Activated naive CD8-positive, alpha-beta T cell treated with anti-CD3 and anti-CD28 coated beads, Interleukin-2, amount 10 ng/mL, durations not matched to agents 7 days and 5 days (primary cell): ENCODE results near the gene FHOD3. TPM values are rescaled to one million over a fixed set of nuclear protein-coding genes. Genes with fewer than 3 reads are reported as not detected.

Experiments
- ATAC-seq: fragments of 150-1000 bp; cut with Tn5 transposase; one replicate; pipeline ENCODE4 v1.10.0; 2021; ENCODE audit warnings: low read depth, moderate library complexity
- POLR2A ChIA-PET: fragments of 350-600 bp; sonication (Branson Sonifier 250); formaldehyde crosslinking; loops from one replicate; lab custom pipeline; 2021; ENCODE audit warnings: antibody characterized with exemption; lab: Charles Lee
- DNase-seq: peaks from one replicate; pipeline ENCODE4 v3.0.0; 2021
- H3K27ac Mint-ChIP-seq: one replicate; pipeline ENCODE4 v1.8.0; 2022; ENCODE audit warnings: mild to moderate bottlenecking, mixed read lengths
- H3K27me3 Mint-ChIP-seq: one replicate; pipeline ENCODE4 v1.8.0; 2022; ENCODE audit warnings: mild to moderate bottlenecking, moderate library complexity, mixed read lengths
- H3K36me3 Mint-ChIP-seq: one replicate; pipeline ENCODE4 v1.8.0; 2021; ENCODE audit warnings: mild to moderate bottlenecking, mixed read lengths
- H3K4me1 Mint-ChIP-seq: one replicate; pipeline ENCODE4 v1.8.0; 2021; ENCODE audit warnings: mixed read lengths
- H3K4me3 Mint-ChIP-seq: one replicate; pipeline ENCODE4 v1.8.0; 2022; ENCODE audit warnings: mild to moderate bottlenecking, moderate library complexity, mixed read lengths
- H3K9me3 Mint-ChIP-seq: one replicate; pipeline ENCODE4 v1.8.0; 2021; ENCODE audit warnings: mixed read lengths
- total RNA-seq, 2 experiments: library from RNA; stranded (reverse); gene quantifications; one replicate each; pipeline ENCODE4 v1.2.3, GENCODE V29; 2021

Gene FHOD3
- total RNA-seq, 2 experiments from 2014 or later, result not detected

DNA sequence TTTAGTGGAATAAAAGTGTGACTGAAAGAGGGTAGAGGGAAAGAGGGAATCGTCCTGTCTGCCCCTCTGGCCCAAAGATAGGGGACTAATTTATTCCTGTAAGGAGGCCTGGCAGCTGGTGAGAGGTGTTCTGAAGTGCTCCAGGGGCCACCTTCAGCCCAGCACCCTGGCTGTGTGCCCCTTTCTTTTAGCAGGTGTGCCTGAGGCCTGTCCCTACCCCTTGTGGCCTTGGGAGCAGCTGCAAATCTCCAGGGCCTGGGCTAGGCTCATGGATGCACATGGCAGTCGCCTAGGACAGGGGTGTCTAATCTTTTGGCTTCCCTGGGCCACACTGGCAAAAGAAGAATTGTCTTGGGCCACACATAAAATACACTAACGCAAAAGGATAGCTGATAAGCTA, 37.3 kb downstream of the FHOD3 start:
- no peak overlapping the region for H3K27ac Mint-ChIP-seq
- no peak for DNase-seq
- ATAC-seq, result no peak
- no peaks in the 10 kb centered on the region for H3K36me3 Mint-ChIP-seq
- H3K4me3 Mint-ChIP-seq, result no peak overlapping the region
- POLR2A ChIA-PET, result no interaction called here
- H3K4me1 Mint-ChIP-seq, result no peaks in the 10 kb centered on the region
- H3K9me3 Mint-ChIP-seq, result no peaks in the 10 kb centered on the region
- peaks cover 7% of the 10 kb centered on the region for H3K27me3 Mint-ChIP-seq

DNA sequence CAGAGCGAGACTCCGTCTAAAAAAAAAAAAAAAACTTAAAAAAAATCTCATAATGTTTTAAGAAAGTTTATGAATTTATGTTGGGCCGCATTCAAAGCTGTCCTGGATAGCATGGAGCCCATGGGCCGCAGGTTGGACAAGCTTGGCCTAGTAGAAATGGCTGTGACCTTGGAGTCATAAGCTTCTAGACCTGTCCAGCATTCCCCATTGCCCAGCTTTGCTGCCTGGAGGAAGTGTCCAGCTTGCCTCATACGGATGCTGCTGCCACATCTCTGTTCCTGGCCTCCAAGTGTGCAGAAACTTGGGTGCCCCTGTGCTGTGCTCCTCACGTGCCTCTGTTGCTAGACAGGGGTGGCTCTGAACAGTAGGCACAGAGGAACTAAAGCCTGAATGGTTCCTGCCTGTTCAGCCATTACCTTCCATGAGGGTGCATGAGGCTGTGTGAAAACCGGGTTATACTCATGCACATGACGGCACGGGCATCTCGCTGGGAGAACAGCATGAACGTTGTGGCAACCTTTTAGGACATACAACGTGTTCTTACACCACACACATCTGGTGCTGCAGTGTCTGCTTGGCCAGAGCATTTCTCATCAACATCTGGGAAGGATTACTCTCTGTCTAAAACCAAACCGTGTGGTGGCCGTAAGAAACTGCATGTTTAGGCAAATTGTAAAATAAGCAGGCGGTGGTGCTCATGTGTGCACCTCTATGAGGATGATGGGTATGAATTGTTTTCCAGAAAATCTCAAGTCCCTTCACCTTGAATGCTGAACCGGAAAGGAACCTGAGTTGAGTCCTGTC, 38.2 kb downstream of the FHOD3 start:
- DNase-seq (no peak), ATAC-seq (no peak)
- peaks cover 7% of the 10 kb centered on the region for H3K27me3 Mint-ChIP-seq
- H3K27ac Mint-ChIP-seq, result no peak overlapping the region
- no peaks in the 10 kb centered on the region for H3K9me3 Mint-ChIP-seq
- H3K4me3 Mint-ChIP-seq, result no peak overlapping the region
- POLR2A ChIA-PET, result no interaction called here
- no peaks in the 10 kb centered on the region for H3K4me1 Mint-ChIP-seq
- H3K36me3 Mint-ChIP-seq, result no peaks in the 10 kb centered on the region

DNA sequence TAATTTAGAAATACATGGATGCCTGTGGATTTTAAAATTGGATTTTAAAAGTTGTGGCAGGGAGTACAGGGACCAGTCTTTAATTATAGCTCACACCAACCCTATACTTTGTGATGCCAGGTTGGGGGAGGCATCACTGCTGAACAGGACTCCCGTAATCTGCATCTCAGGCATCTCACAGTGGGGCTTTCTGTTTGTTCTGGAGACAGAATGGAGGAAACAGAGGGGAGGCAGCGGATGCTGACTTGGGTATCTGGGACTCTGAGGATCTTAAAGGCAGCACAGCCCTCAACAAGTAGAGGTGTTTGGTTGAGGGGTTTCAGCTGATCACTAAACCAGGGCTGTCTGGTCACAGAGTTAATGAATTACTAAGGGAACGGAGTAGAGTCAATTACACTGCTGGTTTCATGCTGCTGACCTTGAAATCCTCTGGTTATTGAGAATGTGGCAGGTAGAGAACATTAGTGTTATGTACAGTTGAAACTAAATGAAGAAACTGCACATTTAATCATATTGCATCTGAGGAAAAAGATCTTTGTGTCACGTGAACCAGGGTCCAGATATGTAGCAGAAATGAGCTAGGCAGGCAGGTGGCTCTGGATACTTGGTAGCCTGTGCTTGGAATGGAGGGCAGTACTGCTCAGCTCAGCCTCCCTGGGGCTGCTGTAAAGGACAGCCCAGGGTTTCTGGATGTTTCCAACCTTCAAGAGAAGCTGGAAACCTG, 40.3 kb downstream of the FHOD3 start:
- POLR2A ChIA-PET, result no interaction called here

DNA sequence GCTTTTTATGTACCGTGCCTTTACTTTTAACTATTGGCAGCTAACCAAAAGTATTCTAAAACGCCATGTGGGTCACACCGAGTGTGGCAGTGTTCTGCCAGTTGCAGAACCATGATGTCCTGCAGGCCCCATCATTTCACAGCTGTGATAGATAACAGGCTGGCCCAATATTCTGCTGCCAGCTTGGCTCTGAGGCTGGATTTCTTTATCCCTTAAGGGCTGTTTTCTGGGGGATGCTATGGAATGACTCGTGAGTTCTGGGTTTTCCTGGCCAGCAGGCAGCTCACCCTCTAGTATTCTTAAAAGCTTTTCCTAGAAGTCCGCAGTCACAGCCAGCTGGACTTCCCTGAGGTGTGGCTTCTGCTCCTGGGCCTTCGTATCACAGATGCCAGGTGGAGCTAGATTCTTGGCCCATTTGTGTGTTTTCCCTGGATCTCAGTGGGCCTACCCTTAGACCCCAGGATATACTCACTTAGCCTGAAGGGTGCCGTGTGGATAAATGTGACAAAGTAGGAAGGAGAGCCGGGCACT, 41.0 kb downstream of the FHOD3 start:
- Mint-ChIP-seq H3K27ac (no peak overlapping the region), H3K27me3 (peaks cover 5% of the 10 kb centered on the region), H3K4me1 (no peaks in the 10 kb centered on the region), H3K4me3 (no peak overlapping the region), H3K9me3 (peaks cover 1% of the 10 kb centered on the region), H3K36me3 (no peaks in the 10 kb centered on the region)
- POLR2A ChIA-PET, result no interaction called here
- ATAC-seq (no peak), DNase-seq (no peak)

More for the DNA sequence above, 40.3 kb downstream of the FHOD3 start:
- no peaks in the 10 kb centered on the region for H3K36me3 Mint-ChIP-seq
- peaks cover 5% of the 10 kb centered on the region for H3K27me3 Mint-ChIP-seq
- no peaks in the 10 kb centered on the region for H3K4me1 Mint-ChIP-seq
- H3K9me3 Mint-ChIP-seq, result peaks cover 1% of the 10 kb centered on the region
- ATAC-seq (no peak), DNase-seq (no peak)
- no peak overlapping the region for H3K27ac Mint-ChIP-seq
- H3K4me3 Mint-ChIP-seq, result no peak overlapping the region

DNA sequence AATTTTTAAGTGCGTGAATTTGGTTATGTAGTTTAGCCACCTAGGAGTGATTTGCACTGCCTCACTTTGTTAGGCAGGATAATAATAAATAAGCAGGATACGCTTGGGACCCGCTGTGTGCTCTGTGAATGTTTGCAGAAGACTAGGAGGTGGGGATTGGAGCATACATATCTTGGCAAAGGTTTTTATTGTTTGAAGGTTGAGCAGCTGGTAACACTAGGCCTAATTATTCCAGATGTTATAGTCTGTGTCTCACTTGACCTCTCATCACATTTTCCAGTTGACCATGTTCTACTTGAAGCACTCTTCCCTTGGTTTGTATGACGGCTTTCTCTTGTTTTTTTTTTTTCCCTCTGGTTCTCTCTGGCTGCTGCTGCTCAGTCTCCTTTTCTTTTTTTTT, 42.7 kb downstream of the FHOD3 start:
- DNase-seq (no peak), ATAC-seq (no peak)
- H3K27me3 Mint-ChIP-seq, result peaks cover 8% of the 10 kb centered on the region
- POLR2A ChIA-PET, result no interaction called here
- H3K4me3 Mint-ChIP-seq, result no peak overlapping the region
- H3K27ac Mint-ChIP-seq, result no peak overlapping the region
- H3K9me3 Mint-ChIP-seq, result peaks cover 1% of the 10 kb centered on the region
- no peaks in the 10 kb centered on the region for H3K36me3 Mint-ChIP-seq
- H3K4me1 Mint-ChIP-seq, result no peaks in the 10 kb centered on the region

DNA sequence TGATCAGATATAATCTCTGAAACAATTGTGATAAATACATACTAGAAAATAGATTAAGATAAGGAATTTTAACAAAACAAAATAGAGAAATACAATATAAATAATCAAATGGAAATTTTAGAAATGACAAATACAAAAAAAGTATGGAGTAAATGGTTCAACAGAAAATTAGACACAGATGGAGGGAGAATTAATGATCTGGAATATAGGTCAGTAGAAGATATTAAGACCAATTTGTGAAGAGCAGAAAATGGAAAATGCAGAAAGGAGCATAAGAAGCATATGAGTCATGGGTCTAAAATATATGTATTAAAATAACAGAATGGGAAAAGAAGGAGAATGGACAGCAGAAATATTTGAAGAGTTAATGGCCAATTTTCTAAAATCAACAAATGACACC, 44.4 kb downstream of the FHOD3 start:
- Mint-ChIP-seq H3K4me3 (no peak overlapping the region), H3K27me3 (peaks cover 17% of the 10 kb centered on the region)
- POLR2A ChIA-PET, result no interaction called here

DNA sequence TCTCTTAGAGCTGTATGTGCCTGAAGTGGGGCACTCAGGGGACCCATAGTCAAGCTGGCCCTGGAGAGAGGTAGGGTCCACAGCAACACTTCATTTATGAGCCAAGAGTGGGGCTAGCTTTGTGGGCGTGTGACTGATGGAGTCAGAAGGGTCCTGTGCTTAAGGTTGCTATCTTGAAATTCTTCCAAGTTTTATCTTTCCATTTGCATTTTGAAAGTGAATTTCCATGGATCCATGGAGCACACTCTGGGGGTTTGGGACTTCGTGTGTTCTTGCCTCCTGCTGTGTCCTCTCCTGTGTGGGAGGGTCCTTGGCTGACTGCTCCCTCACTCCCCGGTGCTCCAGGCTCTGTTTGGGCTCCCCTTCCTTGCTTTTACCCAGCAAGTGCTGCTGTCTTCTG, 50.8 kb downstream of the FHOD3 start:
- no peak overlapping the region for H3K4me3 Mint-ChIP-seq
- no peaks in the 10 kb centered on the region for H3K36me3 Mint-ChIP-seq
- H3K9me3 Mint-ChIP-seq, result no peaks in the 10 kb centered on the region
- H3K27me3 Mint-ChIP-seq, result peaks cover 12% of the 10 kb centered on the region
- ATAC-seq (no peak), DNase-seq (no peak)
- H3K4me1 Mint-ChIP-seq, result no peaks in the 10 kb centered on the region
- no peak overlapping the region for H3K27ac Mint-ChIP-seq
- POLR2A ChIA-PET, result no interaction called here

More for the DNA sequence above, 44.4 kb downstream of the FHOD3 start:
- Mint-ChIP-seq H3K4me1 (no peaks in the 10 kb centered on the region), H3K36me3 (no peaks in the 10 kb centered on the region), H3K27ac (no peak overlapping the region), H3K9me3 (peaks cover 1% of the 10 kb centered on the region)
- DNase-seq (no peak), ATAC-seq (no peak)

DNA sequence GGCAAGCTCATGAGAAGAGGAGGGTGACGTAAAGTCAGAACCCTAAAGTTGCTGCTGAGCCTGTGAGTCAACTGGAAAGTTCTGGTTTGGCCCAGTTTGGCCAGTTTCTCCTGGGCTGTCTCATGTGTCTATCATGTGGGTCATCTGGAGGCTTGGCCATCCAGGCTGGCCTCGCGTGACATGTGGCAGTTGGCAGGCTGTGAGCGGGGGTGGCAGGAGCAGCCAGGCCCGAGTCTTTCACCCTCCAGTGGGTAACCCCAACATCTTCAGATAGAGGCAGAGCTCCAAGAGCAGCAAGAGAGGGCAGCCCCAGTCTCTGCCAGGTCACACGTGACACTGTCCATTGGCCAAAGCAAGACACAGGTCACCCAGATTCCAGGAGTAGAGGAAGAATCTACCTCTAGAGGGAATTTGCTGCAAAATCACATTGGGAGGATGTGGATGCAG, 51.5 kb downstream of the FHOD3 start:
- no peaks in the 10 kb centered on the region for H3K36me3 Mint-ChIP-seq
- H3K27ac Mint-ChIP-seq, result no peak overlapping the region
- peaks cover 12% of the 10 kb centered on the region for H3K27me3 Mint-ChIP-seq
- no peak for DNase-seq
- no peaks in the 10 kb centered on the region for H3K9me3 Mint-ChIP-seq
- no peaks in the 10 kb centered on the region for H3K4me1 Mint-ChIP-seq
- no peak overlapping the region for H3K4me3 Mint-ChIP-seq
- POLR2A ChIA-PET, result no interaction called here
- no peak for ATAC-seq

DNA sequence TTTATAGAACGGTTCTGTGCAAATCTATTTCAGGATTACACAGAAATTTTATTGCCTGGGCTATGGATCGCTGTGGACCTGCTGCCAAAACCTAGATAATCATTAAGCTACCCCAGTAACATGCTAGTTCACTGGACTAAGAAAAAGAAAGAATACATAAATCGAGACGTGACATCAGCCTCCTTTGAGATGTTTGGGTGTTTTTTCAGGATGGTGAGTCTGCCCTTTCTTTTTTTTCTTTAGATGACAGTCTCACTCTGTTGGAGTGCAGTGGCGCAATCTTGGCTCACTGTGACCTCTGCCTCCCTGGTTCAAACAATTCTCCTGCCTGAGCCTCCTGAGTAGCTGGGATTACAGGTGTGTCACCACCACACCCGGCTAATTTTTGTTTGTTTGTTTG, 52.0 kb downstream of the FHOD3 start:
- POLR2A ChIA-PET, result no interaction called here
- H3K9me3 Mint-ChIP-seq, result no peaks in the 10 kb centered on the region
- no peak overlapping the region for H3K27ac Mint-ChIP-seq
- H3K36me3 Mint-ChIP-seq, result no peaks in the 10 kb centered on the region
- peaks cover 9% of the 10 kb centered on the region for H3K27me3 Mint-ChIP-seq
- H3K4me1 Mint-ChIP-seq, result no peaks in the 10 kb centered on the region
- ATAC-seq (no peak), DNase-seq (no peak)
- no peak overlapping the region for H3K4me3 Mint-ChIP-seq

DNA sequence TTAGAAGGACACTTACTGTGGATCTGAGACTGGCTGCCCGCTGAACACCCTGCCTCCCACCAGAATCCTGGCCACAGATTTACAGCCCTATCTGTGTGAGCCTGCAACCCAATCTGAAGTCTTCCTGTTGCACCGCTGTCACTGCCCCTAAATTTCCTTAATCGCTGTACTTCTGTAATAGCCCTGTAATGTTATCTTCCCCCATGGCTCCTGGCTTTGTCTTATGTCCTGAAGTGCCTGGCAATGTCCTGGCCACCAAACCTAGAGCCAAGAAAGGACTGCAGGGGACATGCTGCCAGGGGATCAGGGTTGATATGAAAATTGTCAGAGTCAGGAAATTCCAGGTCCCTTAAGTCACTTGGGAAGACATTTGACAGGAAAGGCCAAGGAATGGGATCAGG, 52.7 kb downstream of the FHOD3 start:
- Mint-ChIP-seq H3K9me3 (no peaks in the 10 kb centered on the region), H3K4me3 (no peak overlapping the region), H3K27me3 (peaks cover 9% of the 10 kb centered on the region), H3K27ac (no peak overlapping the region), H3K36me3 (no peaks in the 10 kb centered on the region), H3K4me1 (no peaks in the 10 kb centered on the region)
- no peak for DNase-seq
- POLR2A ChIA-PET, result no interaction called here
- ATAC-seq, result no peak

DNA sequence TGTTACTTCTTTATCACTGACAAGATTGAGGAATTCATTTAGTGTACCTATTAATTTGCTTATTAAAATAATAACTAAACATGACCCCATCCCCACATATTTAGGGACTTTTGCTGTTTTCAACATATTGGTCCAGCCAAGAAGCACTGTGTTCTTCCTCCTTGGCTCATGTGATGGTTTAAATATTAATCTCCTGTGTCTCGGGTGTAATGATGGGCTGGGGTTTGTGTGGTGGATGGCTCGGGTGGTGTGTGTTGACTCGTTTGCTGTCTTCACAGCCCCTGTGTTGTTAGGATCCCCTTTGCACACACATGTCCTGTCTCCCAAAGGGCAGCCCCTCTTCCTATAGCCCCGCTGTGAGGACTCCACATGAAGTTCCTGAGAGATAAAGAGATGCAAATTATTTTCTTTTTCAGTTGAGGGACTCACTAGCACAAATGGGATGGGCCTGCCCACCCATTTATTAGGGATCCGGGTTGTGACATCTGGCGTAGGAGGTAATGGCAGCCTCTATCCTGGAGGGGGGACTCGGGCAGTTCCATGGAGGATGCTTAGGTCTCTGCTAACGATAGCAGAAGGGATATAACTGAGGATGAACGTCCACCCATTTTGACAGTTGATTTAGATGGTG, 53.4 kb downstream of the FHOD3 start:
- Mint-ChIP-seq H3K4me3 (no peak overlapping the region), H3K36me3 (no peaks in the 10 kb centered on the region), H3K27ac (no peak overlapping the region), H3K4me1 (no peaks in the 10 kb centered on the region), H3K27me3 (peaks cover 5% of the 10 kb centered on the region), H3K9me3 (no peaks in the 10 kb centered on the region)
- ATAC-seq (no peak), DNase-seq (no peak)
- POLR2A ChIA-PET, result no interaction called here

DNA sequence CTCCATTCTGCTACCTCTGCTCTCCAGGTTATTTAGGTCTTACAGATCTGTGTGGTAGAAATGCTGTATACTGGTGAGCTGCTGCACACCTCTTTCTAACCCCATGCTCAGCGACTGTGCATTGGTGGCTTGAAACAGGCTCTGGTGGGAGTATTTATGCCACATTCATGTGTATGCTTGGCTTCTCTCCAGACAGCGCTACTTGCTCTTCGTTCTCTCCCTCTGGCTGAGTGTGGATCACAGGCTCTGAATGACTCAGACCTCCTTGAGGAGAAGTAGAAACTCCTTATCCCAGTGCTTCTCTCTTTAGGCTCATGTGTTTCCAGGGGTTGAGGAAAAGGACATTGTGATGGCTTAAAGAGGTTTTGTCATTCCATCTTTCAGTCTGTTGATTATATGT, 54.9 kb downstream of the FHOD3 start:
- H3K9me3 Mint-ChIP-seq, result no peaks in the 10 kb centered on the region
- H3K36me3 Mint-ChIP-seq, result no peaks in the 10 kb centered on the region
- POLR2A ChIA-PET, result no interaction called here
- H3K4me3 Mint-ChIP-seq, result no peak overlapping the region
- H3K27ac Mint-ChIP-seq, result no peak overlapping the region
- no peaks in the 10 kb centered on the region for H3K27me3 Mint-ChIP-seq
- no peak for ATAC-seq
- H3K4me1 Mint-ChIP-seq, result no peaks in the 10 kb centered on the region
- no peak for DNase-seq

DNA sequence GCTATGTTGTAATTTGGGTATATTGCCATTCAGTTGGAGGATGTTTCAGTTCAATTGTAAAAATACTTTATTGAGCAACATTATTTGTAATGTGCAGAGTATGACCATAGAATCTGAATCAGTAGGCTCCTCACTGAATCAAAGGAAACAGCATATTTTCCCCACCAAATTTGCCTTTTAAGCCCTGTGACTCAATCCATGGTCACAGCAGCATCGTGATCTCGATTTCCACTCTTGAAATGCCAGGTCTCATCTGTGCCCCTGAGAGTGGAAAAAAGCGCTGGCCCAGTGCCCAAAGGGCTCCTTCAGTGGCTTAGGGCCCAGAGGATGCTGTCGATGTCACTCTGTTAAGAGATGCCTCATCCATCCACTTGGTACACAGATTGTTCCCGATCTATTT, 57.5 kb downstream of the FHOD3 start:
- H3K27me3 Mint-ChIP-seq, result no peaks in the 10 kb centered on the region

More for the DNA sequence above, 57.5 kb downstream of the FHOD3 start:
- no peaks in the 10 kb centered on the region for H3K4me1 Mint-ChIP-seq
- DNase-seq (no peak), ATAC-seq (no peak)
- H3K36me3 Mint-ChIP-seq, result no peaks in the 10 kb centered on the region
- no peak overlapping the region for H3K4me3 Mint-ChIP-seq
- no peaks in the 10 kb centered on the region for H3K9me3 Mint-ChIP-seq
- H3K27ac Mint-ChIP-seq, result no peak overlapping the region
- POLR2A ChIA-PET, result no interaction called here
